SW480 (cell line): Measurements from ENCODE around the gene VAV3.
A peak's percentile ranks its signal among the peaks of the same experiment; 100 is the strongest.

Experiments used
- DNase-seq: peaks from one replicate; pipeline ENCODE4 v3.0.0-alpha.2; 2016; ENCODE audit warnings: low spot score

Gene VAV3

GRCh38 chr1:107574044-107574443 lies 390.9 kb downstream of the VAV3 start:
- DNase-seq: no peak

- DNase-seq: no peak
Measured at GRCh38 chr1:107572674-107573211, 392.2 kb downstream of the VAV3 start.

- DNase-seq: no peak
Measured at GRCh38 chr1:107570768-107571167, 394.2 kb downstream of the VAV3 start.

- DNase-seq: no peak
Measured at GRCh38 chr1:107563441-107563840, 401.5 kb downstream of the VAV3 start.

GRCh38 chr1:107559881-107560280 lies 405.1 kb downstream of the VAV3 start:
- DNase-seq: peak; percentile 33

GRCh38 chr1:107557095-107557494 lies 407.9 kb downstream of the VAV3 start:
- DNase-seq: no peak

- no peak for DNase-seq
Measured at GRCh38 chr1:107555578-107555977, 409.4 kb downstream of the VAV3 start.

- DNase-seq: no peak
Measured at GRCh38 chr1:107552781-107553180, 412.2 kb downstream of the VAV3 start.

- no peak for DNase-seq
Measured at GRCh38 chr1:107551456-107551855, 413.5 kb downstream of the VAV3 start.

- DNase-seq: no peak
Measured at GRCh38 chr1:107550358-107550757, 414.6 kb downstream of the VAV3 start.

GRCh38 chr1:107549152-107549810 lies 415.7 kb downstream of the VAV3 start:
- DNase-seq: no peak

GRCh38 chr1:107548276-107548675 lies 416.7 kb downstream of the VAV3 start:
- DNase-seq: no peak

- no peak for DNase-seq
Measured at GRCh38 chr1:107547363-107548155, 417.4 kb downstream of the VAV3 start.

- DNase-seq: no peak
Measured at GRCh38 chr1:107546576-107546975, 418.4 kb downstream of the VAV3 start.

- DNase-seq: no peak
Measured at GRCh38 chr1:107545879-107546278, 419.1 kb downstream of the VAV3 start.

- no peak for DNase-seq
Measured at GRCh38 chr1:107545056-107545577, 419.9 kb downstream of the VAV3 start.

GRCh38 chr1:107544285-107544684 lies 420.7 kb downstream of the VAV3 start:
- no peak for DNase-seq

- no peak for DNase-seq
Measured at GRCh38 chr1:107541412-107541811, 423.6 kb downstream of the VAV3 start.

GRCh38 chr1:107538502-107538901 lies 426.5 kb downstream of the VAV3 start:
- no peak for DNase-seq

GRCh38 chr1:107536266-107536665 lies 428.7 kb downstream of the VAV3 start:
- no peak for DNase-seq

GRCh38 chr1:107535091-107535490 lies 429.9 kb downstream of the VAV3 start:
- DNase-seq: no peak

- no peak for DNase-seq
Measured at GRCh38 chr1:107534632-107535031, 430.3 kb downstream of the VAV3 start.

- no peak for DNase-seq
Measured at GRCh38 chr1:107533436-107533835, 431.5 kb downstream of the VAV3 start.
